Measurements from ENCODE around the gene SMC1B.
"Not testable (repeated sequence)": the region's sequence is repeated elsewhere in the genome, so short reads cannot be mapped to it uniquely, and the experiment has no call there.

The SMC1B gene

GRCh38 chr22:45445031-45445710, 31.8 kb upstream of the SMC1B start:
- no peak for DNase-seq (ENCODE audit: low read depth in 2 of 2)

GRCh38 chr22:45444168-45444567, 30.8 kb upstream of the SMC1B start:
- no peak for DNase-seq (ENCODE audit: low read depth in 2 of 2)

- DNase-seq (ENCODE audit: low read depth in 2 of 2), result no peak
Measured at GRCh38 chr22:45442116-45442515, 28.7 kb upstream of the SMC1B start.

- no peak for DNase-seq (ENCODE audit: low read depth in 2 of 2)
Measured at GRCh38 chr22:45441138-45441537, 27.7 kb upstream of the SMC1B start.

GRCh38 chr22:45440688-45441087, 27.3 kb upstream of the SMC1B start:
- DNase-seq (ENCODE audit: low read depth in 2 of 2), result not testable (repeated sequence)

GRCh38 chr22:45438336-45438735, 24.9 kb upstream of the SMC1B start:
- DNase-seq (ENCODE audit: low read depth in 2 of 2), result no peak

GRCh38 chr22:45436871-45437517, 23.6 kb upstream of the SMC1B start:
- DNase-seq (ENCODE audit: low read depth in 2 of 2), result peak in 1 of 2 donors; percentile 14

GRCh38 chr22:45435544-45436139, 22.2 kb upstream of the SMC1B start:
- peak; percentile 69 to 71 for DNase-seq (ENCODE audit: low read depth in 2 of 2)

GRCh38 chr22:45434981-45435380, 21.6 kb upstream of the SMC1B start:
- DNase-seq (ENCODE audit: low read depth in 2 of 2), result no peak

GRCh38 chr22:45430871-45431270, 17.5 kb upstream of the SMC1B start:
- DNase-seq (ENCODE audit: low read depth in 2 of 2), result no peak

- no peak for DNase-seq (ENCODE audit: low read depth in 2 of 2)
Measured at GRCh38 chr22:45429981-45430775, 16.8 kb upstream of the SMC1B start.

- no peak for DNase-seq (ENCODE audit: low read depth in 2 of 2)
Measured at GRCh38 chr22:45429424-45429823, 16.0 kb upstream of the SMC1B start.

- no peak for DNase-seq (ENCODE audit: low read depth in 2 of 2)
Measured at GRCh38 chr22:45428391-45429385, 15.3 kb upstream of the SMC1B start.

- no peak for DNase-seq (ENCODE audit: low read depth in 2 of 2)
Measured at GRCh38 chr22:45427114-45427513, 13.7 kb upstream of the SMC1B start.

- no peak for DNase-seq (ENCODE audit: low read depth in 2 of 2)
Measured at GRCh38 chr22:45426387-45426786, 13.0 kb upstream of the SMC1B start.

GRCh38 chr22:45425531-45426265, 12.3 kb upstream of the SMC1B start:
- no peak for DNase-seq (ENCODE audit: low read depth in 2 of 2)

GRCh38 chr22:45425101-45425500, 11.7 kb upstream of the SMC1B start:
- no peak for DNase-seq (ENCODE audit: low read depth in 2 of 2)

GRCh38 chr22:45424241-45424731, 10.9 kb upstream of the SMC1B start:
- DNase-seq (ENCODE audit: low read depth in 2 of 2), result no peak

GRCh38 chr22:45423524-45423923, 10.1 kb upstream of the SMC1B start:
- DNase-seq (ENCODE audit: low read depth in 2 of 2), result no peak
